PFSK-1 (cell line): ENCODE results near the gene OR7G3.

ENCODE experiments used
- FOXP2 ChIP-seq: optimal IDR thresholded peaks from 2 replicates; pipeline ENCODE3; 2011; ENCODE audit warnings: borderline replicate concordance, control low read depth, inconsistent platforms; ENCODE audit not compliant: insufficient read depth; ENCODE audit errors: extremely low read length, extremely low read depth
- POLR2AphosphoS5 ChIP-seq: IDR thresholded peaks from 2 replicates; pipeline ENCODE4 v1.6.1; 2012; ENCODE audit warnings: low read depth, mild to moderate bottlenecking, control low read depth, low read length, moderate library complexity
- SIN3A ChIP-seq: IDR thresholded peaks from 2 replicates; pipeline ENCODE4 v1.6.1; 2012; ENCODE audit warnings: mild to moderate bottlenecking, low read length, moderate library complexity, borderline replicate concordance; ENCODE audit not compliant: insufficient read depth
- TAF1 ChIP-seq: IDR thresholded peaks from 2 replicates; pipeline ENCODE4 v1.6.1; 2012; ENCODE audit warnings: low read length, control low read depth, borderline replicate concordance; ENCODE audit not compliant: insufficient read depth
- TF ChIP-seq, protein P1 (sequence below), 2 experiments: IDR thresholded peaks; 2 replicates each; pipeline versions ENCODE4 v1.6.1 to v1.8.0; 2011 to 2012; ENCODE audit warnings: low read depth in 2 of 2, low read length in 2 of 2, control low read depth in 1 of 2, inconsistent platforms in 1 of 2, mild to moderate bottlenecking in 1 of 2, moderate library complexity in 1 of 2; ENCODE audit not compliant: insufficient read depth in 1 of 2

OR7G3 gene

DNA sequence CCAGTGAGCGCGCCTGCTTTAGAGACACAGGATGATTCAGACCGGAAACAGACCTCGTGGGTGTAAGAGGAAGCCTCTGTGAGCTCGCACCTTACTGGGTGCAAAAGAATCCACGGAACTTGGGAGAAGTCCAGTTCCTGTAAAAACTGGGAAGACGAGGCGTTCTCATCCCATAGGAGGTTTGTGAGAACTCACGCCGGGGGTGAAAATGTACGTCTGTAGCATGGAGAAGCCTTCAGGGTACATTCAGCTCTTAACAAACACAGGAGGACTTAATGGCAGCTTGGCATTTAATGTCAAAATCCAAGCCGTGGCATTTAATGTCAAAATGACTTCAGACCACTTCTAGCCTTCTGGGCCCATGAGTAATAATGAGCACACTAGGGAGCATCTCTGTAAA, 34.7 kb upstream of the OR7G3 start:
- TF ChIP-seq, protein P1, sequence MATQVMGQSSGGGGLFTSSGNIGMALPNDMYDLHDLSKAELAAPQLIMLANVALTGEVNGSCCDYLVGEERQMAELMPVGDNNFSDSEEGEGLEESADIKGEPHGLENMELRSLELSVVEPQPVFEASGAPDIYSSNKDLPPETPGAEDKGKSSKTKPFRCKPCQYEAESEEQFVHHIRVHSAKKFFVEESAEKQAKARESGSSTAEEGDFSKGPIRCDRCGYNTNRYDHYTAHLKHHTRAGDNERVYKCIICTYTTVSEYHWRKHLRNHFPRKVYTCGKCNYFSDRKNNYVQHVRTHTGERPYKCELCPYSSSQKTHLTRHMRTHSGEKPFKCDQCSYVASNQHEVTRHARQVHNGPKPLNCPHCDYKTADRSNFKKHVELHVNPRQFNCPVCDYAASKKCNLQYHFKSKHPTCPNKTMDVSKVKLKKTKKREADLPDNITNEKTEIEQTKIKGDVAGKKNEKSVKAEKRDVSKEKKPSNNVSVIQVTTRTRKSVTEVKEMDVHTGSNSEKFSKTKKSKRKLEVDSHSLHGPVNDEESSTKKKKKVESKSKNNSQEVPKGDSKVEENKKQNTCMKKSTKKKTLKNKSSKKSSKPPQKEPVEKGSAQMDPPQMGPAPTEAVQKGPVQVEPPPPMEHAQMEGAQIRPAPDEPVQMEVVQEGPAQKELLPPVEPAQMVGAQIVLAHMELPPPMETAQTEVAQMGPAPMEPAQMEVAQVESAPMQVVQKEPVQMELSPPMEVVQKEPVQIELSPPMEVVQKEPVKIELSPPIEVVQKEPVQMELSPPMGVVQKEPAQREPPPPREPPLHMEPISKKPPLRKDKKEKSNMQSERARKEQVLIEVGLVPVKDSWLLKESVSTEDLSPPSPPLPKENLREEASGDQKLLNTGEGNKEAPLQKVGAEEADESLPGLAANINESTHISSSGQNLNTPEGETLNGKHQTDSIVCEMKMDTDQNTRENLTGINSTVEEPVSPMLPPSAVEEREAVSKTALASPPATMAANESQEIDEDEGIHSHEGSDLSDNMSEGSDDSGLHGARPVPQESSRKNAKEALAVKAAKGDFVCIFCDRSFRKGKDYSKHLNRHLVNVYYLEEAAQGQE (IDR thresholded peaks at IDR 0.05; ENCODE audit: insufficient read depth in 1 of 2, low read depth in 2 of 2, low read length in 2 of 2): no peak
- TF ChIP-seq TAF1: no peak
- no peak for TF ChIP-seq POLR2AphosphoS5
- no peak for TF ChIP-seq FOXP2
- no peak for TF ChIP-seq SIN3A

DNA sequence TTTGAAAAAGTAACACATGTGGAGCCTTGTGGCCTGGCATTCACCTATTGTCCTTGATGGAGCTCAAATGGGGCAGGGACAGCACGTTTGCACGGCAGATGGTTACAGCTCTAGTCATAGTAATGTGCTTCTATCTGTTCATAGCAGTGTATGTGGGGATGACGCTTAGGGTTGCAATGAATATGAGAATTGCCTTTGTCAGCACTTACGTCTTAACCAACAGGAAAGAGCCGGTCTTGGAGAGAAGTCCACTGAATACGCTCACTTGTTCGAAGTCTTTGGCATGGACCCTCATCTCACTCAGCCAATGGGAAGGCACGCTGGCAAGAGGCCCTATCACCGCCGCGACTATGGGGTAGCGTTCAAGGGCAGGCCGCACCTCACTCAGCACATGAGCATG, 33.1 kb upstream of the OR7G3 start:
- no peak for TF ChIP-seq TAF1
- TF ChIP-seq FOXP2: no peak
- TF ChIP-seq, protein P1 (IDR thresholded peaks at IDR 0.05; ENCODE audit: insufficient read depth in 1 of 2, low read depth in 2 of 2, low read length in 2 of 2): no peak
- no peak for TF ChIP-seq POLR2AphosphoS5
- no peak for TF ChIP-seq SIN3A

DNA sequence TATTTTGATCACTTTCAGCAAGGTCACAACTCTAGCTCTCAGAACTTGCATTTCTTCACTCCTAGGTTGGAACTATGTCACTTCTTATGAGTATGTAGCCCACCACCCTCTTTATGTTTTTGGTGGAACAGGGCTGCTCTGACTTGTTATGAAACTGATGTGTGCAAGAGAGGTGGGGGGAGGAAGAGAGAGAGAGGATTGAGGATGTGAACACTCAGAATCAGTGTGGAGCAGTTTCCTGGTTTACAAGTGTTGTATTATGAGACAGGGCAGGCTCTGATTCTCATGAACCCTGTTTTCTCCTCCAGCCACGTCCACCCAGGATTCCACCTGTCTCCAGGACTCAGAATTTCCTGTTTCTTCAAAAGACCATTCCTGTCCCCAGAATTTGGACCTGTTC, 29.6 kb upstream of the OR7G3 start:
- no peak for TF ChIP-seq FOXP2
- no peak for TF ChIP-seq TAF1
- TF ChIP-seq SIN3A: no peak
- TF ChIP-seq, protein P1 (IDR thresholded peaks at IDR 0.05; ENCODE audit: insufficient read depth in 1 of 2, low read depth in 2 of 2, low read length in 2 of 2): no peak
- no peak for TF ChIP-seq POLR2AphosphoS5

DNA sequence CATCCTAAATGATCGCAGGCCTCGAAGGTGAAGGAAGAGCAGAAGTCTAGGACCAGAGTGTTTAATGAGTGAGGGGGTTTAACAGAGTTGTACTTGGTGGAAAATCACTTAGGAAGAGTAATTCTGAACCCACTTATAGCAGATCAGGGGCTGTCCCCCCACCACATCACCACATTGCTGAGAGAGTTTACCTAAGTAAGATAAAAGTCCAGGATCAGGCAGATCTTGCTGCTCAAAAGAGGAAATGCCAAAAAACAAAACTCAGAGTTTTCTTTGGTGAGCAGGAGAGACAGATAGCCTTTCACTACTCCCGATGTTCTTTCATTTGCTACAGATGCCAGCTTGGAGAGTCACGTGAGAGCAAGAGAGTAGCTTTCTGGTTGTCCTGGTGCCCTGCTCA, 28.8 kb upstream of the OR7G3 start:
- TF ChIP-seq SIN3A (no peak), POLR2AphosphoS5 (no peak), FOXP2 (no peak)
- TF ChIP-seq, protein P1 (IDR thresholded peaks at IDR 0.05; ENCODE audit: insufficient read depth in 1 of 2, low read depth in 2 of 2, low read length in 2 of 2): no peak

DNA sequence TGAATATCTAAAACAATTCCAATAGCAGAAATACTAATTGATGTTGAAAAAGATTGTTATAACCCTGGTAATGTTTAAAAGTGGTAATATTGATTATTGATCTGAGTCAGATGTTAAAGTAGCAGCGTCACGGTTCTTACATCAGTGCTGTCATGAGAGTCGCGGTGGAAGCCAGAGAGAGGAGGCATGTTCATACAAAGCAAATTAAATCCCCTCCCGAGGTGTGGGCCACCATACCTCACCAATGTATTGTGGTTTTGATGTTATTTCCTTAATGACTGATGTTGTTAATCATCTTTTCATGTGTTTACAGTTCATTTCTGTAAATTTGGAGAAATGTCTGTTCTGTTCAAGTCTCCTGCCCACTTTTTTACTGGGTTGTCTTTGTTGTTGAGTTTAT, 24.6 kb upstream of the OR7G3 start:
- TF ChIP-seq SIN3A: no peak
- no peak for TF ChIP-seq POLR2AphosphoS5
